ENCODE measurements around the gene UGT2A1. TPM values are rescaled to one million over a fixed set of nuclear protein-coding genes. Genes with fewer than 3 reads are reported as not detected.

UGT2A1 gene
- total and polyA plus RNA-seq, 2 of the 4 experiments (the other 2 are of a cell fraction): not detected

DNA sequence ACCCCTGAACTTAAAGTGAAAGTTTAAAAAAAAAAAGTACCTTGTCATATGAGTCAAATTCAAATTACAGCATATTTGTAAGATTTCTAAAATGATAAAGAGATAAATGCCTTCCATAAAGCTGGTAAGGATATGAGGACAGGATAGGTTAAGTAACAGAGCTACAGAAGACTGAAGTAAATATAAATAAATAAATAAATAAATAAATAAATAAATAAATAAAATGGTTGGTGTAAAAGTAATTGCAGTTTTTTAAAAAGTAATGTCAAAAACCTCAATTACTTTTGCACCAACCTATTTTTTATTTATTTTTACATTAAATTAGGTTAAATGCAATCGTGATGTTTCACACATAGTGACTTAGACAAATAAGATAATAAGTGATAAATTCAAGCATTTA, 75.8 kb downstream of the UGT2A1 start:
- no peaks in the 10 kb centered on the region for H3K27me3 ChIP-seq (ENCODE audit: control insufficient read depth, insufficient read depth, low read length)
- H3K18ac ChIP-seq (ENCODE audit: low read depth, low read length): no peak overlapping the region
- H3K79me1 ChIP-seq (ENCODE audit: low read depth in 1 of 2, low read length in 2 of 2): no peaks in the 10 kb centered on the region
- no peak overlapping the region for H2BK20ac ChIP-seq (ENCODE audit: low read depth, low read length)
- no peak overlapping the region for H3K14ac ChIP-seq (replicated peaks; ENCODE audit: low read depth, low read length)
- no peaks in the 10 kb centered on the region for H3K4me1 ChIP-seq (ENCODE audit: control insufficient read depth, insufficient read depth, low read length)
- H2AFZ ChIP-seq (replicated peaks; ENCODE audit: low read length, poor library complexity): no peak overlapping the region
- no peak overlapping the region for H2BK120ac ChIP-seq (ENCODE audit: low read depth, low read length)
- no peak overlapping the region for H3K4me3 ChIP-seq (ENCODE audit: insufficient read depth, low read depth, low read length)
- ChIA-PET POLR2A (ENCODE audit: unreplicated experiment) (no interaction called here), CTCF (no interaction called here)
- H3K23ac ChIP-seq (ENCODE audit: low read depth, low read length): no peak overlapping the region
- no peak overlapping the region for H2BK15ac ChIP-seq (ENCODE audit: low read depth, low read length)
- no peaks in the 10 kb centered on the region for H3K36me3 ChIP-seq (ENCODE audit: control insufficient read depth, insufficient read depth, low read length)
- no peak overlapping the region for H2AK5ac ChIP-seq (ENCODE audit: low read depth, low read length)
- BruUV-seq (replicated peaks): no TSS peak
- H4K5ac ChIP-seq (ENCODE audit: low read depth, low read length): no peak overlapping the region
- no CpG with 5 or more reads among the region's 1 CpG for WGBS, 2 experiments (ENCODE audit: extremely low coverage in 2 of 2, insufficient read length in 1 of 2)
- H3K9me3 ChIP-seq (ENCODE audit: control insufficient read depth, insufficient read depth, low read length): peaks cover 5% of the 10 kb centered on the region; the same call in 1 of the 2 replicates
- no peak overlapping the region for H3K9ac ChIP-seq (ENCODE audit: low read depth, low read length)
- H2AK9ac ChIP-seq (replicated peaks; ENCODE audit: low read depth, low read length, poor library complexity): no peak overlapping the region
- H4K91ac ChIP-seq (ENCODE audit: insufficient read depth, low read depth, low read length): no peak overlapping the region
- no peak for DNase-seq
- in situ Hi-C loops (cut with MboI; ENCODE audit: low sequenced_read_pairs): no loop called here
- no peak overlapping the region for H4K8ac ChIP-seq (ENCODE audit: low read depth in 2 of 2, low read length in 2 of 2)
- no peak overlapping the region for H3K4ac ChIP-seq (ENCODE audit: low read depth, low read length)
- H4K20me1 ChIP-seq (ENCODE audit: insufficient read depth, low read length): no peaks in the 10 kb centered on the region
- no peak overlapping the region for H2BK5ac ChIP-seq (ENCODE audit: low read depth, low read length, poor library complexity, severe bottlenecking)
- H3K4me2 ChIP-seq (ENCODE audit: low read depth, low read length): no peak overlapping the region
- TF ChIP-seq POLR2A (IDR thresholded peaks at IDR 0.05; ENCODE audit: low read depth, low read length): no peak
- no peak for TF ChIP-seq CHD1 (IDR thresholded peaks at IDR 0.05; ENCODE audit: low read depth, low read length)
- TF ChIP-seq RCOR1 (IDR thresholded peaks at IDR 0.05; ENCODE audit: insufficient replicate concordance, low read length): no peak
- TF ChIP-seq RFX5 (IDR thresholded peaks at IDR 0.05; ENCODE audit: low read depth, low read length): no peak
- TF ChIP-seq, protein P1, sequence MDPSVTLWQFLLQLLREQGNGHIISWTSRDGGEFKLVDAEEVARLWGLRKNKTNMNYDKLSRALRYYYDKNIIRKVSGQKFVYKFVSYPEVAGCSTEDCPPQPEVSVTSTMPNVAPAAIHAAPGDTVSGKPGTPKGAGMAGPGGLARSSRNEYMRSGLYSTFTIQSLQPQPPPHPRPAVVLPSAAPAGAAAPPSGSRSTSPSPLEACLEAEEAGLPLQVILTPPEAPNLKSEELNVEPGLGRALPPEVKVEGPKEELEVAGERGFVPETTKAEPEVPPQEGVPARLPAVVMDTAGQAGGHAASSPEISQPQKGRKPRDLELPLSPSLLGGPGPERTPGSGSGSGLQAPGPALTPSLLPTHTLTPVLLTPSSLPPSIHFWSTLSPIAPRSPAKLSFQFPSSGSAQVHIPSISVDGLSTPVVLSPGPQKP (IDR thresholded peaks at IDR 0.05; ENCODE audit: borderline replicate concordance, low read depth, low read length): no peak
- TF ChIP-seq SMC3 (IDR thresholded peaks at IDR 0.05; ENCODE audit: low read depth, low read length): no peak
- TF ChIP-seq, protein P2, sequence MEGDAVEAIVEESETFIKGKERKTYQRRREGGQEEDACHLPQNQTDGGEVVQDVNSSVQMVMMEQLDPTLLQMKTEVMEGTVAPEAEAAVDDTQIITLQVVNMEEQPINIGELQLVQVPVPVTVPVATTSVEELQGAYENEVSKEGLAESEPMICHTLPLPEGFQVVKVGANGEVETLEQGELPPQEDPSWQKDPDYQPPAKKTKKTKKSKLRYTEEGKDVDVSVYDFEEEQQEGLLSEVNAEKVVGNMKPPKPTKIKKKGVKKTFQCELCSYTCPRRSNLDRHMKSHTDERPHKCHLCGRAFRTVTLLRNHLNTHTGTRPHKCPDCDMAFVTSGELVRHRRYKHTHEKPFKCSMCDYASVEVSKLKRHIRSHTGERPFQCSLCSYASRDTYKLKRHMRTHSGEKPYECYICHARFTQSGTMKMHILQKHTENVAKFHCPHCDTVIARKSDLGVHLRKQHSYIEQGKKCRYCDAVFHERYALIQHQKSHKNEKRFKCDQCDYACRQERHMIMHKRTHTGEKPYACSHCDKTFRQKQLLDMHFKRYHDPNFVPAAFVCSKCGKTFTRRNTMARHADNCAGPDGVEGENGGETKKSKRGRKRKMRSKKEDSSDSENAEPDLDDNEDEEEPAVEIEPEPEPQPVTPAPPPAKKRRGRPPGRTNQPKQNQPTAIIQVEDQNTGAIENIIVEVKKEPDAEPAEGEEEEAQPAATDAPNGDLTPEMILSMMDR (conservative IDR thresholded peaks at IDR 0.05; ENCODE audit: low read depth, low read length): no peak
- no peak for TF ChIP-seq NFE2L2 (IDR thresholded peaks at IDR 0.05; ENCODE audit: low read depth, low read length)
- no peak for TF ChIP-seq MAZ (IDR thresholded peaks at IDR 0.05; ENCODE audit: borderline replicate concordance, low read depth, low read length)
- TF ChIP-seq, protein P3, sequence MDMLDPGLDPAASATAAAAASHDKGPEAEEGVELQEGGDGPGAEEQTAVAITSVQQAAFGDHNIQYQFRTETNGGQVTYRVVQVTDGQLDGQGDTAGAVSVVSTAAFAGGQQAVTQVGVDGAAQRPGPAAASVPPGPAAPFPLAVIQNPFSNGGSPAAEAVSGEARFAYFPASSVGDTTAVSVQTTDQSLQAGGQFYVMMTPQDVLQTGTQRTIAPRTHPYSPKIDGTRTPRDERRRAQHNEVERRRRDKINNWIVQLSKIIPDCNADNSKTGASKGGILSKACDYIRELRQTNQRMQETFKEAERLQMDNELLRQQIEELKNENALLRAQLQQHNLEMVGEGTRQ (IDR thresholded peaks at IDR 0.05; ENCODE audit: low read depth, low read length): no peak
- TF ChIP-seq RAD21 (IDR thresholded peaks at IDR 0.05; ENCODE audit: low read length): no peak
- TF ChIP-seq MXI1 (IDR thresholded peaks at IDR 0.05; ENCODE audit: borderline replicate concordance, low read depth, low read length): no peak
- no peak for TF ChIP-seq BHLHE40 (IDR thresholded peaks at IDR 0.05; ENCODE audit: low read depth, low read length)
- TF ChIP-seq CEBPB (IDR thresholded peaks at IDR 0.05; ENCODE audit: low read depth, low read length): no peak
- TF ChIP-seq FOS (IDR thresholded peaks at IDR 0.05; ENCODE audit: low read depth, low read length): no peak
- TF ChIP-seq MAFK (IDR thresholded peaks at IDR 0.05; ENCODE audit: low read depth, low read length): no peak
- dilution Hi-C loops (cut with HindIII; ENCODE audit: low sequenced_read_pairs, unreplicated experiment): no loop called here
- H3K27ac ChIP-seq (ENCODE audit: insufficient read depth, low read length): no peak overlapping the region
- intact Hi-C loops (cut with micrococcal nuclease): no loop called here
- no peak for ATAC-seq (ENCODE audit: low read depth)
- H3K56ac ChIP-seq (ENCODE audit: extremely low read depth, insufficient read depth, low read length): no peak overlapping the region
- H3K9me1 ChIP-seq (ENCODE audit: insufficient read depth, low read length): no peaks in the 10 kb centered on the region
